Uterus (tissue), 2 donors: Measurements from ENCODE around the gene ITPR1.

Source experiments
- POLR2A ChIP-seq, 2 donors: fragments of 450-650 bp; IDR thresholded peaks; one replicate each; pipeline ENCODE4 v1.6.1; 2016; ENCODE audit warnings: antibody characterized with exemption in 2 of 2, mild to moderate bottlenecking in 1 of 2, moderate library complexity in 1 of 2
- TF ChIP-seq, protein P1 (sequence below), 4 experiments: fragments of 200-600 bp in 2 of 4; fragments of 450-650 bp in 2 of 4; sonication (generic) in 2 of 4; IDR thresholded peaks; one replicate each; pipeline ENCODE4 v1.5.1; 2016 to 2019; ENCODE audit warnings: antibody characterized with exemption in 4 of 4, mild to moderate bottlenecking in 2 of 4, moderate library complexity in 1 of 4

- TF ChIP-seq, protein P1, sequence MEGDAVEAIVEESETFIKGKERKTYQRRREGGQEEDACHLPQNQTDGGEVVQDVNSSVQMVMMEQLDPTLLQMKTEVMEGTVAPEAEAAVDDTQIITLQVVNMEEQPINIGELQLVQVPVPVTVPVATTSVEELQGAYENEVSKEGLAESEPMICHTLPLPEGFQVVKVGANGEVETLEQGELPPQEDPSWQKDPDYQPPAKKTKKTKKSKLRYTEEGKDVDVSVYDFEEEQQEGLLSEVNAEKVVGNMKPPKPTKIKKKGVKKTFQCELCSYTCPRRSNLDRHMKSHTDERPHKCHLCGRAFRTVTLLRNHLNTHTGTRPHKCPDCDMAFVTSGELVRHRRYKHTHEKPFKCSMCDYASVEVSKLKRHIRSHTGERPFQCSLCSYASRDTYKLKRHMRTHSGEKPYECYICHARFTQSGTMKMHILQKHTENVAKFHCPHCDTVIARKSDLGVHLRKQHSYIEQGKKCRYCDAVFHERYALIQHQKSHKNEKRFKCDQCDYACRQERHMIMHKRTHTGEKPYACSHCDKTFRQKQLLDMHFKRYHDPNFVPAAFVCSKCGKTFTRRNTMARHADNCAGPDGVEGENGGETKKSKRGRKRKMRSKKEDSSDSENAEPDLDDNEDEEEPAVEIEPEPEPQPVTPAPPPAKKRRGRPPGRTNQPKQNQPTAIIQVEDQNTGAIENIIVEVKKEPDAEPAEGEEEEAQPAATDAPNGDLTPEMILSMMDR (IDR thresholded peaks at IDR 0.05), result peak in 1 of 4 experiments; percentile 6
- no peak for TF ChIP-seq POLR2A (IDR thresholded peaks at IDR 0.05)
Observed at GRCh38 chr3:4718179-4718736, 225.1 kb downstream of the ITPR1 start.
